Caco-2 (cell line): ENCODE results near the gene ARL5A. TPM values are rescaled to one million over a fixed set of nuclear protein-coding genes. Genes with fewer than 3 reads are reported as not detected.

Source experiments
- BruUV-seq: library from RNA; stranded (reverse); fragments of 400-500 nt; replicated peaks from 2 replicates; lab custom pipeline; 2021; lab: Mats Ljungman, UMichigan
- CTCF ChIA-PET: fragments of 300-600 bp; sonication (Branson Sonifier 250); formaldehyde crosslinking; loops from one replicate; lab custom pipeline; 2022; ENCODE audit warnings: antibody characterized with exemption; lab: Charles Lee
- POLR2A ChIA-PET: fragments of 300-600 bp; sonication (Branson Sonifier 250); formaldehyde crosslinking; loops from one replicate; lab custom pipeline; 2022; ENCODE audit warnings: antibody characterized with exemption; lab: Charles Lee
- DNase-seq, 2 experiments: peaks; one replicate each; pipeline versions ENCODE4 v3.0.0 to v3.0.0-alpha.2; 2020 to 2022
- H3K27me3 ChIP-seq: replicated peaks from 2 replicates; pipeline ENCODE4 v1.6.0; 2011; ENCODE audit warnings: low read length; ENCODE audit not compliant: control insufficient read depth, insufficient read depth
- H3K36me3 ChIP-seq: 2 replicates; pipeline ENCODE4 v1.5.1; 2011; ENCODE audit warnings: low read length; ENCODE audit not compliant: control insufficient read depth, insufficient read depth
- H3K4me1 ChIP-seq: fragments of 250-450 bp; sonication (Bioruptor Pico); 2 replicates; pipeline ENCODE4 v1.5.1; 2020; ENCODE audit warnings: mild to moderate bottlenecking
- H3K4me3 ChIP-seq: 2 replicates; pipeline ENCODE4 v1.5.1; 2011; ENCODE audit warnings: low read depth, mild to moderate bottlenecking, control low read depth, low read length
- H3K9me3 ChIP-seq: fragments of 250-450 bp; sonication (Bioruptor Pico); 2 replicates; pipeline ENCODE4 v1.5.1; 2020; ENCODE audit warnings: mild to moderate bottlenecking, moderate library complexity
- H3K27ac Mint-ChIP-seq: one replicate; pipeline ENCODE4 v1.8.0; 2022; ENCODE audit warnings: mixed read lengths; ENCODE audit not compliant: unreplicated experiment
- H3K27me3 Mint-ChIP-seq: one replicate; pipeline ENCODE4 v1.8.0; 2022; ENCODE audit warnings: mixed read lengths; ENCODE audit not compliant: insufficient read depth, unreplicated experiment
- H3K36me3 Mint-ChIP-seq: one replicate; pipeline ENCODE4 v1.8.0; 2022; ENCODE audit warnings: mild to moderate bottlenecking, mixed read lengths; ENCODE audit not compliant: insufficient read depth, unreplicated experiment
- H3K4me1 Mint-ChIP-seq: one replicate; pipeline ENCODE4 v1.8.0; 2022; ENCODE audit warnings: low read depth, mixed read lengths; ENCODE audit not compliant: unreplicated experiment
- H3K4me3 Mint-ChIP-seq: one replicate; pipeline ENCODE4 v1.8.0; 2022; ENCODE audit warnings: mild to moderate bottlenecking, moderate library complexity, mixed read lengths; ENCODE audit not compliant: unreplicated experiment
- H3K9me3 Mint-ChIP-seq: one replicate; pipeline ENCODE4 v1.8.0; 2022; ENCODE audit warnings: mixed read lengths; ENCODE audit not compliant: unreplicated experiment
- intact Hi-C: fragments of 100-400 bp; cut with micrococcal nuclease; formaldehyde crosslinking; loops from one replicate; pipeline ENCODE4 v1.10.0; 2022; ENCODE audit not compliant: unreplicated experiment
- total RNA-seq: library from RNA; stranded (reverse); gene quantifications from 2 replicates; pipeline ENCODE4 v1.2.3, GENCODE V29; 2022
- TF ChIP-seq, protein P1 (sequence below), 2 experiments: fragments of 200-600 bp in 1 of 2; IDR thresholded peaks; 1 replicate in 1 of 2; 2 replicates in 1 of 2; pipeline versions ENCODE4 v1.5.1 to v1.8.0; 2011 to 2022; ENCODE audit warnings: antibody characterized with exemption in 1 of 2, control low read depth in 1 of 2, inconsistent platforms in 1 of 2, low read depth in 1 of 2, low read length in 1 of 2, mild to moderate bottlenecking in 1 of 2, moderate library complexity in 1 of 2; ENCODE audit not compliant: insufficient read depth in 1 of 2, severe bottlenecking in 1 of 2, unreplicated experiment in 1 of 2

The ARL5A gene
- total RNA-seq, 1 experiment from 2014 or later = 58.3 TPM

DNA sequence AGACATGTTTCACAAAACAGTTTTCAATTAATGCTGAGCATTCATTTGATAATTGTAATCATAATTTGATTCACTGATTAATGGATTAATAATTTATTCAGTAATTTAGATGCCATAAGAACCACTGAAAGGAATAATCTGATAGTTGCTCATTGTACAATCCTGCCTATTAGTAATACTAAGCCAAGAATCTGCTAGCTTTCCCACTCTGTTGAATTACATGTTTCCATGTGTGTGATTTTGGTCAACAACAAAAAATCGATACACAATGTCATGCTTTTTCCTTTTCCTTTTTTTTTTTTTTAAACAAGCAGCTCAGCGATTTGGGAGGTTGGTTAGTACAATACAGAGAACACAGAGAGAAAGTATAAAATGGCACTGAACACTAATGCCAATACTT lies 25.9 kb downstream of the ARL5A start:
- TF ChIP-seq, protein P1, sequence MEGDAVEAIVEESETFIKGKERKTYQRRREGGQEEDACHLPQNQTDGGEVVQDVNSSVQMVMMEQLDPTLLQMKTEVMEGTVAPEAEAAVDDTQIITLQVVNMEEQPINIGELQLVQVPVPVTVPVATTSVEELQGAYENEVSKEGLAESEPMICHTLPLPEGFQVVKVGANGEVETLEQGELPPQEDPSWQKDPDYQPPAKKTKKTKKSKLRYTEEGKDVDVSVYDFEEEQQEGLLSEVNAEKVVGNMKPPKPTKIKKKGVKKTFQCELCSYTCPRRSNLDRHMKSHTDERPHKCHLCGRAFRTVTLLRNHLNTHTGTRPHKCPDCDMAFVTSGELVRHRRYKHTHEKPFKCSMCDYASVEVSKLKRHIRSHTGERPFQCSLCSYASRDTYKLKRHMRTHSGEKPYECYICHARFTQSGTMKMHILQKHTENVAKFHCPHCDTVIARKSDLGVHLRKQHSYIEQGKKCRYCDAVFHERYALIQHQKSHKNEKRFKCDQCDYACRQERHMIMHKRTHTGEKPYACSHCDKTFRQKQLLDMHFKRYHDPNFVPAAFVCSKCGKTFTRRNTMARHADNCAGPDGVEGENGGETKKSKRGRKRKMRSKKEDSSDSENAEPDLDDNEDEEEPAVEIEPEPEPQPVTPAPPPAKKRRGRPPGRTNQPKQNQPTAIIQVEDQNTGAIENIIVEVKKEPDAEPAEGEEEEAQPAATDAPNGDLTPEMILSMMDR (IDR thresholded peaks at IDR 0.05; ENCODE audit: insufficient read depth in 1 of 2, low read depth in 1 of 2, low read length in 1 of 2, severe bottlenecking in 1 of 2, unreplicated experiment in 1 of 2) = no peak
- Histone ChIP-seq H3K4me3 (no peak overlapping the region), H3K9me3 (no peaks in the 10 kb centered on the region), H3K36me3 (no peaks in the 10 kb centered on the region; the same call in 1 of the 2 replicates), H3K27me3 (no peaks in the 10 kb centered on the region), H3K4me1 (no peaks in the 10 kb centered on the region)
- H3K4me1 Mint-ChIP-seq = no peaks in the 10 kb centered on the region
- no peak overlapping the region for H3K4me3 Mint-ChIP-seq
- H3K36me3 Mint-ChIP-seq = peaks cover 14% of the 10 kb centered on the region
- no peaks in the 10 kb centered on the region for H3K9me3 Mint-ChIP-seq
- ChIA-PET POLR2A (no interaction called here), CTCF (no interaction called here)
- H3K27ac Mint-ChIP-seq = no peak overlapping the region
- no peaks in the 10 kb centered on the region for H3K27me3 Mint-ChIP-seq
- no TSS peak for BruUV-seq
- intact Hi-C loops = no loop called here
- no peak for DNase-seq

DNA sequence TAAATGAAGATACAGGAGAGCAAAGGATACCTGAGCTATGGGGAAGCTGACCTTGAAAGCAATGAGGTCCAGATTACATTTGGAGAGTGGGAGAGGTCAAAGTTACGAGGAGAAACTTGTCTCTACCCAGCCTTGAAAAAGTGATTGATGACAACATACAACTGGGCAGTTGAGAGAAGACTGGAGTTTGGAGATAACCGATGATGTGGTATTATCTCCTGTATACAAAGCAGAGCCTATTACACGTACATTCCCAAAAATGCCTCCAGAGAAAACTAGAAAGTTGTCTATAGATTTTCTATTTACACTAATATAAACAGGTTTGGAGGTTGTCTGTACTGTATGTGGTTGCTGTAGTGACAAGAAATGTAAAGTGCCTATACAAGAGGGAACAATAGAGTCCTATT lies 28.3 kb downstream of the ARL5A start:
- Mint-ChIP-seq H3K4me1 (no peaks in the 10 kb centered on the region), H3K4me3 (no peak overlapping the region), H3K36me3 (peaks cover 21% of the 10 kb centered on the region), H3K27ac (no peak overlapping the region), H3K9me3 (no peaks in the 10 kb centered on the region), H3K27me3 (no peaks in the 10 kb centered on the region)
- intact Hi-C loops = no loop called here
- Histone ChIP-seq H3K4me1 (no peaks in the 10 kb centered on the region), H3K9me3 (no peaks in the 10 kb centered on the region), H3K36me3 (no peaks in the 10 kb centered on the region; the same call in 1 of the 2 replicates), H3K27me3 (no peaks in the 10 kb centered on the region), H3K4me3 (no peak overlapping the region)
- DNase-seq = no peak
- CTCF ChIA-PET = no interaction called here
- TF ChIP-seq, protein P1 (IDR thresholded peaks at IDR 0.05; ENCODE audit: insufficient read depth in 1 of 2, low read depth in 1 of 2, low read length in 1 of 2, severe bottlenecking in 1 of 2, unreplicated experiment in 1 of 2) = no peak
- POLR2A ChIA-PET = no interaction called here
- no TSS peak for BruUV-seq

DNA sequence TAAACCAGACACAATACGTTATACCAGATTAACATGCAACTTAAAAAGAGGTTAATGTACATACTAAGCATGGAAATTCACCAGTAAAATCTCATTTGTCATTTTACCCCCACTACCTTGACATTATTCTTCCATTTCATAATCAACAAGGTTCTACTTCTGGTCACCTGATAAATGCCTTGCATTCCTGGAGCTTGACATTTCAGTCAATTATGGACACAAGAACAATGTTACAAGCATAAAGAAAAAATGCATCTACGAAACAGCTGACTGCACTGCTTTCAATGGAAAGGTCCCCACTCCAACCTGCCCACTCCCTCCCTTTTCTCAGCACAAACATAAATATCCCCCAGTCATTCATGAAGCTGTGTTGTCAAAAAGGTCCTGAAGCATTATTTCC lies 31.4 kb downstream of the ARL5A start:
- intact Hi-C loops = no loop called here
- peaks cover 19% of the 10 kb centered on the region for H3K36me3 Mint-ChIP-seq
- TF ChIP-seq, protein P1 (IDR thresholded peaks at IDR 0.05; ENCODE audit: insufficient read depth in 1 of 2, low read depth in 1 of 2, low read length in 1 of 2, severe bottlenecking in 1 of 2, unreplicated experiment in 1 of 2) = no peak
- no TSS peak for BruUV-seq
- H3K4me3 Mint-ChIP-seq = no peak overlapping the region
- H3K9me3 Mint-ChIP-seq = no peaks in the 10 kb centered on the region
- Histone ChIP-seq H3K27me3 (no peaks in the 10 kb centered on the region), H3K4me1 (no peaks in the 10 kb centered on the region), H3K36me3 (no peaks in the 10 kb centered on the region), H3K4me3 (no peak overlapping the region), H3K9me3 (no peaks in the 10 kb centered on the region)
- ChIA-PET CTCF (no interaction called here), POLR2A (no interaction called here)
- no peak overlapping the region for H3K27ac Mint-ChIP-seq
- H3K27me3 Mint-ChIP-seq = no peaks in the 10 kb centered on the region
- H3K4me1 Mint-ChIP-seq = no peaks in the 10 kb centered on the region
- DNase-seq = no peak
